NCI-H460 (cell line): ENCODE measurements around the gene FREM1. TPM values are rescaled to one million over a fixed set of nuclear protein-coding genes. Genes with fewer than 3 reads are reported as not detected.

Source experiments
- DNase-seq: peaks from one replicate; pipeline ENCODE4 v3.0.0-alpha.2; 2016; ENCODE audit warnings: low read depth; ENCODE audit errors: extremely low read depth
- total RNA-seq: library from RNA; depleted of rRNA; stranded (reverse); fragments of >200 nt; shearing (Covaris generic); gene quantifications from 2 replicates; pipeline ENCODE4 v1.2.3, GENCODE V29; 2014

The FREM1 gene
- total RNA-seq, 1 experiment from 2014 or later: not detected

GRCh38 chr9:14775917-14776316, 134.3 kb downstream of the FREM1 start:
- no peak for DNase-seq

- no peak for DNase-seq
Measured at GRCh38 chr9:14770592-14770991, 139.6 kb downstream of the FREM1 start.

DNA sequence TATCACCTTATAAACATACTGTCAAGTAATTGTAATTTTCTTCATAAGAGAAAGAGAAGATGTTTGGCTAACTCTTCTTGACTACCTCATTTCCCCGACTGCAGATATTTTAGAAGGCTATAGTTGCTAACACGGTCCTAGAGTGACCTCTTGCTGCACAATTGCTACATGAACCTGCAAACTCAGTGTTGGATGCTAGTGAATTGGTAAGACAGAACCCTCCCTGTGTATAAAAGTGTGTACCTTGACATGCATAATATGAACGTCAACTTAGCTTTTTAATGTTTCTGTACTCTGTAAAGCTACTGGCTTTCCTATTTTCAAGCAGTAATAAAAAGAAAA, 141.0 kb downstream of the FREM1 start:
- DNase-seq: peak; percentile 33

DNA sequence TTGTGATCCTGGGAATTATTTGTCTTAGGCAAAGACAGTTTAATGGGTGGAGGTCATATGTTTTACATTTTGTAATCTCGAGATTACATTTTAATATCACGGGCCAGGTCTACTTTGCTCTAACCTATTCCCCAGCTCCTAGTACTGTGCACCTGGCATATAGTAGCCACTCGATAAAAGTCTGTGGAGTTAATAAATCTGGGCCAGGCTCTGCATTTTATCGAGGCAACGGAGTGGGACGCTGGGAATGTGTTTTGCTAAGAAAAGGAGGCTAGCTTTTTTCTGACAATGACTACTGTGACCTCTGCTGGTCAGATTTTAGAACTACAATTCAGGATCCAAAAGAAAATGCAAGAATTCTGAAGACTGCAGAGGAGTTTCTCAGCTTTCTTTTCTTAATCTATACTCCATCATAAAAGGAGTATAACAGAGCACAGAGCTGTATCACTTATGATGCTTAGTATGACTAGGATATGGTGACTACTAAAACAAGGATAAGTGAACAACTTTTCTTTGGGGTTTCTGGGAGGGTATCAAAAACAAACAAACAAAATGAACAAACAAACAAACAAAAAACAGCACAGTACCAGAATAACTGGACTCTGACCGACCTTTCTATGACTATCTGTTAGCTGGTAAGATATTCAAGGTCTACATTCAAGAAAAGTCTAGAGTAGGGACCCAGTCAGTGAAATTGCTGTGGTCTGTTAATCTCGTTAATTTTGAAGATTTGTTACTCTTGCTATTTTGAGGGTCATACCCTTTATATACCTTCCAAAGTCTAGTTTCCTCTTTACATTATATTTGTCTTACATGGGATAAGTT, 141.6 kb downstream of the FREM1 start:
- DNase-seq: peak; percentile 46

DNA sequence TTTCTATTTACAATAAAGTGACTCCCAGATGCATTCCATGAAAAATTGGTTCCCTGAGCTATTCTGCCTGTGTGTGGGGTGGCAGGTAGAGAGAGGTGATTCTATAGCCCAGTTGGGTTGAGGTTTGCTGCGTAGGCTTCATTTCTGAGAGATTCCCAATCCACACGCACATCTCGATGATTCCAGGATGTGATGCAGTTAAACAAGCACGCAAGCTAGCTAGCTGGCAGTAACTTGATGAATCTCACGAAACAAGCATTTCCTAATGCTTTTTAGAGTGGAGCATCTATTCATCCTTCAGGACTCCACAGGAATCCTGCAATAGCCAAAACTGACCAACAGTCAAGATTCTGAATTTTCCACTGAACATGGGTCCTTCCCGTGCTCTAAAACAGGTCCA, 143.9 kb downstream of the FREM1 start:
- no peak for DNase-seq

- no peak for DNase-seq
Measured at GRCh38 chr9:14761584-14761983, 148.6 kb downstream of the FREM1 start.

- DNase-seq: no peak
Measured at GRCh38 chr9:14760060-14760459, 150.2 kb downstream of the FREM1 start.

GRCh38 chr9:14756291-14756690, 153.9 kb downstream of the FREM1 start:
- DNase-seq: no peak

DNA sequence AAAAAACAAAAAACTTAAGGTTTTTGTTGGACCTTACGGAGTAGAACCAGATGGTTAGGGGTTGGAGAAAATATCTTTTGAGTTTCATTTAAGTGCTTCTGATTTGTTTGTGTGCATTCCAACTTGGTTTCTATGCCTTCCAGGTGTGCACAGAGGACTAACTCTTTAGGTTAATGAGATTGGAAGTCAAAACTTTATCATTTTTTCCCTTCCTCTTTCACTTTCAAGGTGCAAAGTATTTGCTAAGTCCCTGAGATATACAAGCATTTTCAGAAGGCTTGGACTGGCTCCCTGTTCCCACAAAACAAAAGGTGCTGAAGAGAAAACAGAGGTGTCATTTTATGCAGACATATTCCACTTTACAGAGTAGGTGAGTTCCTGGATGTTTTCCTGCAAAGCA, 157.4 kb downstream of the FREM1 start:
- no peak for DNase-seq

- no peak for DNase-seq
Measured at GRCh38 chr9:14752271-14752670, 158.0 kb downstream of the FREM1 start.

DNA sequence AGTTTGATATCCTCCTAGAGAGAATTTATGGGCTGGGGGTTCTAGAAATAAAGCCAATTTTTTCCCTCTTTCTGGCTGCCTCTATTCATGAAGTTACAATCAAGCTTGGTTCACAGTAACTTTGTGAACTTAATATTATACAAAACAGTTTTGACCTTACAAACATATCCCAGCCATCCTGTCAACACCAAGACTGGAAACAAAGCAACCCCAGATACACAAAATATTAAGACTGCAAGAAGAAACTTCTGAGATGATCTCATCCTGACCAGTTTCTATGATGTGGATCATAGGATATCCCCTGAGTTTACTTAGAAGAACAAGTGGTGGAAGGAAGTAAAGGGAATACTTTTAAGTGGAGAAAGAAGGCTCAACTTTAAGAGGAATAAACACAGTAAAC, 159.4 kb downstream of the FREM1 start:
- no peak for DNase-seq

DNA sequence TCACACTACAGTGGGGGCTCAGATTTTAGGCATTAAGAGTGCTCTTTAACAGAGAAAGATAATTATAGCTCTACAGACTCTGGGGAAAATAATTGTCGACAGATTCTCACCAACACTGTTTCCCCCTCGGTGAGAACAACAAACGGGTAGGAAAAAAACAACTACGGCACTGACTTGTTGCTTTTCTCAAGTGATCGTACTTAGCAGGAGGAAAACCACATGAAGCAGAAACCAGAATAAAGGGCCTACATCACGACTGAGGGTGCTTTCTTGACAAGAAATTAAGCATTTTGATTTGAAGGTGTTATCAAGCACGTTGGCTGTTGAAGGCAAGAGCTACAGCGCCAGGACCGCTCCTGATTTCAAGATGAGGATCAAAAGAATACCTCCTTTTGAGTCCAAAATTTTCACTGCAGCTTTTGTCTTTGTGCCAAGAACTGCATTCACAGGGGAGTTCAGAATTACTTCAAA, 160.5 kb downstream of the FREM1 start:
- DNase-seq: no peak

DNA sequence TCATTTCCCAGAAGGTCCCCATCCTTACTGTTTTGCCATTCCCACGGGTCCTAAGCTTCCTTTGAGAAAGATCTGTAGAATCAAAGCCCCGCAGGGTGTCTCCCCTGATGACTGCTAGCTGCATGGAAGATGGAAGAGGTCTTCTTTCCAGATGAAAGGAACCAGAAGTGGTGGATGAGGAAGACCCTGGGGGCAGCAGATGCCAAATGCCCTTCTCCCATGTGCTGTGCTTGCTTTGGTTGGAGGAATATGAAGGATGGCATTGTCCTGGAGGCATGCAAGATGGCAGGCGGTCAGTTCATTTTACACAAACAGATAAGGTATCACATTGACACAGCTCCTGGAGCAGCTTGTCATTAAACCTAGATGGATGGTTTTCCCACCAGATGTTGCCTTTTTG, 161.9 kb downstream of the FREM1 start:
- no peak for DNase-seq

DNA sequence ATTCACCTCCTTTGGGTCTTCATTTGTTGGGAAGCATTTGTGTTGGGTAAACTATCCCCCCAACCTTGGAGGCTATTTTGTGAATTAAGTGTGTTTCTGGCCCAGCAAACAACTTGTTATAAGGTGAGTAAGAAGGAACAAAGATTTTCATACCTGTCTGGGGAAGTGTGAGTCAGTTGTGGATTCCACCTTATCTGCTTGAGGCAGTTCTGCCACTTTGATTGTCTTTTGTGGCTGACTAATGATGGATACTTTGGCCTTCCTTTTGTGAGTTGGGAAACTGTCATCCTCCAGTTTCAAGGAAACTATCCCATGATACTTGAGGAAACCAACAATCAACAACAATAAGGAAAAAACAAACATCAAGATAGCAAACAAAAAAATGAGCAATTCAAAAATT, 163.1 kb downstream of the FREM1 start:
- no peak for DNase-seq

- DNase-seq: no peak
Measured at GRCh38 chr9:14746626-14747025, 163.6 kb downstream of the FREM1 start.

- DNase-seq: no peak
Measured at GRCh38 chr9:14744768-14745167, 165.5 kb downstream of the FREM1 start.

DNA sequence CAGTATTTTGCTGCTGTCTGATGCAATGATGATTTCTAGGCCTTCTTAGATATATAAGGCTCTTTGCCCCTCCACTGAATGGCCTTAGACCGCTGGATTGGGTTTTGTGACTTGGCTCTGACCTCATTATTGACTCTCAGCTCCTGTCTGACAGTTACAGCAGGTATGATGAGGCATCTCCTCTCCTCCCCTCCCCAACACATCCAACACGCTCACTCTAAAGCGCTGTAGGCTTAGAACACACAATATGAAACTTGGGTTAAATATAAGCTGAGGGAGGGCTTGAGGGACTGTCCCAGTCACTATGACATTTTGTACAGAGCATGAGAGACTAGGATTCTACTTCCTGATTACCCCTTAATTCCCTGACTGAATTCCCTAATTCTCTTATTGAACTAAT, 168.9 kb downstream of the FREM1 start:
- no peak for DNase-seq

DNA sequence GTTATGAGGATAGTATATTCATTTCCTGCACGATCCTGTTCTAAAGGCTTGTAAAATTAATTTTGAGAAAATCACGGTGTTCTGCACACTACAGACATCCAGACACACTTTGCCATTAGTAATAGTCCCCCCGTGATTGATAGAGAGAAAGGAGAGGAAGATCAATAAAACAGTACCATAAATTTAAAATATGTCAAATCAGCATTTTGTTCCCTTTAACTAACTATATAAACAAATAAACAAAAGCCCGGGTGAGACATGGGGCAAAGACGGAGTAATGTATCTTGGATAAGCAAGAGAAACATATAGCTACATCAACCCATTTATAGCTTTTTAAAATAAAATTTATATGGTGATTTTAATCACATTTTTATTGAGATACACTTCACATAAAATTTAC, 177.1 kb downstream of the FREM1 start:
- no peak for DNase-seq

DNA sequence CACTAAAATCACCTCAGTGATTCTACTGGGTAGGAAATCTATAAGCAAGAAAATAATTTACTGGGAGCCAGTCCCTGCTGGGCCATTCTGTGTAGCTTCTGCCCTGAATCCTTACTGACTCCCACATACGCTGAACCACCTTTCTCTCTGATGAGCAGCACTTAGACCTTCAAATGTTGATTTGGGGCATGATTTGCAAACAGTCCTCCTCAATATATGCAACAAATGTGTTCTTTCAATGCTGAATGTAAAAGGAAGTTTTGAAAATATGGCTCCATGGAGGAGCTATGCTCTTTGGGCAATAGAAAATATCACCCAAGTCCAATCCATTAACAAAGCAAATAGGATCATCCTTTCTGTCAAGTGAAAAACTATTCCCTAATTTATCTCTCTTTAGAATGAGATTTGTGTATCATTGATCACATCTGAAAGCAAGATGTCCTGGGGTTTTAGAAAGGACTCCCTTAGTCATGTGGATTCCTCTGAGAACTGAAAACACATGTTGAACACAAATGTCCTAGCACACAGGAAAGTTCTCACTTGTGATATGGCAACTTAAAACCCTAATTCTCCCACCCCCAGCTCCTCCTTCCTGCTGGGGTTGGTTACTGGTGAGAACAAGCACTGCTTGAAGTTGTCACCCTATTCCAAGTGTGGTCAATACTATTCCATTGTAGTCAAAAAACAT, 178.8 kb downstream of the FREM1 start:
- no peak for DNase-seq

- no peak for DNase-seq
Measured at GRCh38 chr9:14730461-14730898, 179.7 kb downstream of the FREM1 start.

DNA sequence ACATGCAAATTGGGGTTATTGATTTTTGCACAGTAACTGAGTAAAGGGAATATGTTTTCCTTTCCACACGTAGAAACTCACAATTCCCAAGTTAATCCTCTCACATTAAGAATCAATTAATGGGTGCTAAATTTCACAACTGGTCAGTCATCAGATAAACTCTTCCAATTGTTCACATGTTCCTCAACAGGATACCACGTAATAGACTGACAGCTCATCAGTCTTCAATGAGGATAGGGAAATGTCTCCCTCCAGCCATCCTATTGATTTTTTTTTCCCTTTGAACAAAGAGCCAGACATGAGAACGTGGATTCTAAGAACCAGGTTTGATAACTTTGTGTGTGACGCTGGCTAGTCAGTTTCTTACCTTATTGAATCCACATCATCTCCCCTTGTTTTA, 186.9 kb downstream of the FREM1 start:
- no peak for DNase-seq

GRCh38 chr9:14722391-14723035, 187.7 kb downstream of the FREM1 start, which contains the start of gene CER1:
Gene CER1 (minus strand): TSS chr9:14722733. CDS start chr9:14722672, 61 bp downstream.
- DNase-seq: no peak
